Mesendoderm (in vitro differentiated cells): ENCODE measurements around the gene PRM1.

Source experiments
- DNase-seq: peaks from one replicate; pipeline ENCODE4 v3.0.0; 2013
- H2AK5ac ChIP-seq: 2 replicates; pipeline ENCODE4 v1.6.1; 2013; ENCODE audit warnings: low read length, inconsistent platforms
- H2BK120ac ChIP-seq: 2 replicates; pipeline ENCODE4 v1.6.1; 2013; ENCODE audit warnings: low read depth, mild to moderate bottlenecking, low read length, moderate library complexity, mixed read lengths
- H2BK15ac ChIP-seq: replicated peaks from 2 replicates; pipeline ENCODE4 v1.6.1; 2013; ENCODE audit warnings: low read depth, mild to moderate bottlenecking, moderate library complexity
- H2BK5ac ChIP-seq: 2 replicates; pipeline ENCODE4 v1.6.1; 2013; ENCODE audit warnings: low read length, inconsistent platforms
- H3K18ac ChIP-seq: 2 replicates; pipeline ENCODE4 v1.6.1; 2013; ENCODE audit warnings: mild to moderate bottlenecking, low read length, mixed read lengths
- H3K23ac ChIP-seq: one replicate; pipeline ENCODE4 v1.6.1; 2013; ENCODE audit warnings: low read length
- H3K27ac ChIP-seq: 2 replicates; pipeline ENCODE4 v1.5.1; 2013; ENCODE audit warnings: low read depth, mild to moderate bottlenecking, inconsistent platforms, low read length, moderate library complexity
- H3K27me3 ChIP-seq: 2 replicates; pipeline ENCODE4 v1.6.1; 2013; ENCODE audit warnings: low read length, control low read depth, mild to moderate bottlenecking, inconsistent platforms; ENCODE audit not compliant: insufficient read depth, poor library complexity
- H3K36me3 ChIP-seq: 2 replicates; pipeline ENCODE4 v1.6.1; 2013; ENCODE audit warnings: low read length, inconsistent platforms; ENCODE audit not compliant: control insufficient read depth, insufficient read depth
- H3K4ac ChIP-seq: one replicate; pipeline ENCODE4 v1.6.1; 2013; ENCODE audit warnings: low read depth, mild to moderate bottlenecking, low read length, moderate library complexity
- H3K4me1 ChIP-seq: 2 replicates; pipeline ENCODE4 v1.6.1; 2013; ENCODE audit warnings: low read depth, low read length, inconsistent platforms; ENCODE audit not compliant: control insufficient read depth
- H3K4me2 ChIP-seq: 2 replicates; pipeline ENCODE4 v1.6.1; 2013; ENCODE audit warnings: low read length
- H3K4me3 ChIP-seq: 2 replicates; pipeline ENCODE4 v1.5.1; 2013; ENCODE audit warnings: mild to moderate bottlenecking, low read length
- H3K56ac ChIP-seq: one replicate; pipeline ENCODE4 v1.6.1; 2013; ENCODE audit warnings: low read length
- H3K79me1 ChIP-seq: 2 replicates; pipeline ENCODE4 v1.6.1; 2013; ENCODE audit warnings: low read length, inconsistent platforms
- H3K79me2 ChIP-seq: 2 replicates; pipeline ENCODE4 v1.6.1; 2013; ENCODE audit warnings: mild to moderate bottlenecking, low read length; ENCODE audit not compliant: control insufficient read depth, insufficient read depth
- H3K9ac ChIP-seq: 2 replicates; pipeline ENCODE4 v1.6.1; 2013; ENCODE audit warnings: low read length, inconsistent platforms
- H4K5ac ChIP-seq: one replicate; pipeline ENCODE4 v1.6.1; 2013; ENCODE audit warnings: low read length
- H4K8ac ChIP-seq: one replicate; pipeline ENCODE4 v1.6.1; 2013; ENCODE audit warnings: low read depth, mild to moderate bottlenecking, control low read depth, low read length, moderate library complexity
- whole genome bisulfite sequencing: extraction: QIAGEN DNeasy Blood & Tissue Kit; methylation state at CpG from one replicate; pipeline ENCODE4 v1.1.7; 2013; ENCODE audit warnings: low lambda C conversion rate, missing lambda C conversion rate; ENCODE audit not compliant: insufficient coverage; ENCODE audit errors: extremely low coverage; 5-methylcytosine and 5-hydroxymethylcytosine counted together

Gene PRM1

DNA sequence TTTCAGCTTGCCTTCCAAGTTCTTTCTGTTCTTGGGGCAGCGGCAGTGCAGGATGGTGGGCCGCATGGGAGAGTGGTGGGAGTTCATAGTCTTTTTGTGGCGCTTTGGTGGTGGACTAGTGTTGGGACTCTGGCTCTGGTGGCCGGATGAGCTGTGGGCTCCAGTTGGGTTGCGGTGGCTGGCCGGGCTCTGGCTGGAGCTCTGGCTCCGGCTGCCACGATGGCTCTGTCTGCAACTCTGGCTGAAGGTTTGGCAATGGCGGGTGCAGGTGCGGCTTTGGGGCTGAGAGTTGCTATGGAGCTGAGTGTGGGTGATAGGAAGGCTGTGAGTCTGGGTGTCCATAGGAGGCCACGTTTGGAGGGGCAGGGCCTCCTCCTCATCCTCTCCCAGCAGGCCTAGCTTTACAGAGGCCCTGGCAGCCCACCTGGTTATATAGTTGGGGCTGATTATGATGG is 12.2 kb downstream of the PRM1 start, which contains the start of gene TNP2:
Gene TNP2, minus strand, starts transcription at position 405 of the 455 bp plus-strand sequence. Its CDS starts 63 bp downstream, at position 342.
- H2BK120ac ChIP-seq: no peak within 1 kb of the TSS

DNA sequence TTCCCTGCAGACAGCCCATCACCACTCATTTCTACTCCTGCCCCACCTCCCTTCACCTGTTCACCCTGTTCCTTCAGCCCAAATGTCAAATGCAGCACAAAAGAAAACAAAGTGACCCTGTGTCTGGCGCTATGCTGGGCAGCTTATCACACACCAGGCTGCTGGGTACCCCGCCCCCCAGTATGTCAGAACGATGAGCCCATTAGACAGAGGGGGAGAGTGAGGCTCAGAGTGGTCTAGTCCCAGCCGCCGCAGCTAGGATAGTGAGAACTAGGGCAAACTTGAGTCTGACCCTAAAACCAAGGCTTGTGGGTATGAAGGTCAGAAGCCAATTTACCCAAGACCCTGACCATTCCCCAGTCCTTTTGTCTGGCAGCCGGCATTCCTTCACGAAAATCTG is 16.0 kb downstream of the PRM1 start:
- Histone ChIP-seq H3K4me2 (no peak overlapping the region), H4K8ac (no peak overlapping the region)
- no peak for DNase-seq

More for the DNA sequence above, 12.2 kb downstream of the PRM1 start, which contains the start of gene TNP2:
- no peak for DNase-seq
- no peaks in the 10 kb centered on the region for H3K79me2 ChIP-seq
- H3K4ac ChIP-seq: no peak within 1 kb of the TSS
- H2AK5ac ChIP-seq: no peak within 1 kb of the TSS
- no peak within 1 kb of the TSS for H3K23ac ChIP-seq
- H3K4me1 ChIP-seq: peaks cover under 1% of the 10 kb centered on the region
- WGBS: no CpG with 5 or more reads among the region's 11 CpGs
- no peaks in the 10 kb centered on the region for H3K79me1 ChIP-seq
- no peaks in the 10 kb centered on the region for H3K27me3 ChIP-seq
- H3K18ac ChIP-seq: no peak within 1 kb of the TSS
- no peak within 1 kb of the TSS for H3K4me2 ChIP-seq
- H2BK15ac ChIP-seq: no peak within 1 kb of the TSS
- H4K5ac ChIP-seq: no peak within 1 kb of the TSS
- H3K27ac ChIP-seq: no peak within 1 kb of the TSS
- H4K8ac ChIP-seq: no peak within 1 kb of the TSS
- no peak within 1 kb of the TSS for H3K4me3 ChIP-seq
- no peak within 1 kb of the TSS for H3K9ac ChIP-seq
- no peak within 1 kb of the TSS for H2BK5ac ChIP-seq
- no peak within 1 kb of the TSS for H3K56ac ChIP-seq
- H3K36me3 ChIP-seq: no peaks in the 10 kb centered on the region

DNA sequence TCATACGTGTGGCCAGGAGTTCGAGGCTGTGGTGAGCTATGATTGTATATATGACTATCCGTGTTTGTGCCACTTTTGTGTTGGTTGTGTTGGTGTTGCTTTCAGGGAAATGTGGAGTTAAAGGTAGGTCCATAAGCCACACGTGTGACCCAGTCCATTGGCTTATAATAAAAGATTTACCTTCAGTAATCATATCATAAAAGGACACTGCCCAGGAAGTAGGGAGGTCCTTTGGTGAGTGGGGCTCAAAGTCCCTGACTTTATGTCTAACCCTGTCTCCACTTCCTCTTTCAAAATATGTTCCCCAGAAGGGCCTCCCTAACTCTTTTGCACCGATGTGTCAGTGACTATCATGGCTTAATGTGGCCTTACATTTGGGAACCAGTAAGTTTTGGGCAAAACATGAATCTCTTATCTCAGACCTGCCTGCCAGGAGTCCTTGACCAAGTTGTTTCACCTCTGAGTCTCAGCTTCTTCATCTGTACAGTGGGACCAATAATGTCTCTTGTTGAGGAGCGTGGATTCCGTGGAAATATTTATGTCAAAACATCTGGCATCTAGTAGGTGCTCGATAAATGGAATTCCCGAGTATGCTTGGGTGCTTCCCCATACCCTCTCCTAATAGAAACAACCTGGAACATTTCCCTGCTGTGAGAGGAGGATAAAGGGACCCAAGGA is 16.8 kb downstream of the PRM1 start:
- Histone ChIP-seq H3K9ac (no peak overlapping the region), H3K79me2 (no peaks in the 10 kb centered on the region), H3K4ac (no peak overlapping the region), H2BK15ac (no peak overlapping the region), H3K18ac (no peak overlapping the region), H4K8ac (no peak overlapping the region), H2BK5ac (no peak overlapping the region), H3K4me2 (no peak overlapping the region), H3K27ac (no peak overlapping the region), H2AK5ac (no peak overlapping the region), H3K27me3 (no peaks in the 10 kb centered on the region), H3K23ac (no peak overlapping the region), H3K4me1 (no peaks in the 10 kb centered on the region), H3K56ac (no peak overlapping the region), H2BK120ac (no peak overlapping the region), H3K36me3 (no peaks in the 10 kb centered on the region), H3K4me3 (no peak overlapping the region), H3K79me1 (no peaks in the 10 kb centered on the region), H4K5ac (no peak overlapping the region)
- WGBS: no CpG with 5 or more reads among the region's 9 CpGs
- DNase-seq: no peak

More for the DNA sequence above, 16.0 kb downstream of the PRM1 start:
- H2BK5ac ChIP-seq: no peak overlapping the region
- no peak overlapping the region for H3K18ac ChIP-seq
- H2BK15ac ChIP-seq: no peak overlapping the region
- H3K4ac ChIP-seq: no peak overlapping the region
- H3K56ac ChIP-seq: no peak overlapping the region
- H3K4me3 ChIP-seq: no peak overlapping the region
- H2AK5ac ChIP-seq: no peak overlapping the region
- no peak overlapping the region for H3K9ac ChIP-seq
- no peak overlapping the region for H4K5ac ChIP-seq
- no peaks in the 10 kb centered on the region for H3K4me1 ChIP-seq
- no peak overlapping the region for H3K27ac ChIP-seq
- H3K79me2 ChIP-seq: no peaks in the 10 kb centered on the region
- no peaks in the 10 kb centered on the region for H3K36me3 ChIP-seq
- no peaks in the 10 kb centered on the region for H3K79me1 ChIP-seq
- H3K23ac ChIP-seq: no peak overlapping the region
- H3K27me3 ChIP-seq: no peaks in the 10 kb centered on the region
- WGBS: no CpG with 5 or more reads among the region's 7 CpGs
- no peak overlapping the region for H2BK120ac ChIP-seq

DNA sequence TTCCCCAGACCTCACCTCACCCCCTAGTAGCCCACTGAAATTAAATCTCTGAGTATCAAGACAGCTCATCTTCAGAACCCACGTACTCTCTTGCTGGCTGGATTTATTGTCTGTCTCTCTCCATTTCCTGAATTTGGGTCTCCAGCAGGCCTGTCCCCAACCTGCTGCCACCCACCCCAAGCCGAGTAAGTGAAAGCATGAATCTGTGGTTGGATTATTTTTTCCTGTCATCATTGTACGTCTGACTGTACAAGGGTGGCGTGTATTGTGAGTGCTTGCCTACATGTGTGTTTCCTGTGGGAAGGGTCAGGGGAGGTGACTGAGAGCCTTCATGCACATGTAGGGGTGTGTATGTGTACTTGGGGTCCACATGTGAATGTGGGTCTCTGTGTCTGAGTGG is 17.4 kb downstream of the PRM1 start:
- H3K36me3 ChIP-seq: no peaks in the 10 kb centered on the region

DNA sequence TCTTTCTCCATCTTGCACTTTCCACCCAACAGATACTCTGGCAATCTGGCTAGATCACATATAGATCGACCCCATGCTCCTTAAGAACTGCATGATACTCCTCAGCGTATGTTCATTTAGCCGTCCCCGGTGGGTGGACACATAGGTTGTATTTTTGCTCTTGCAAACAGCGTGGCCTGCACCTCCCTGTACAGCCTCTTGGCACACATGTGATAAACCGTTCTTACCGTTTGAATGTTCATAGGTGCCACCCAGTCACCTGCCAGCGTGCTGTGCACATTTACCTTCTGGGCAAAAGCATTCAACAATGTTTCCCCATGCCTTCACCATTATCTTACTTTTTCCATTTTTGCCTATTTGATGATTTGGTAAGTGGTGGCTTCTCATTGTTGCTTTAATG is 18.2 kb downstream of the PRM1 start:
- no peak overlapping the region for H3K18ac ChIP-seq
- no peak overlapping the region for H4K5ac ChIP-seq
- no peak overlapping the region for H2AK5ac ChIP-seq
- H2BK5ac ChIP-seq: no peak overlapping the region
- no peaks in the 10 kb centered on the region for H3K27me3 ChIP-seq
- H4K8ac ChIP-seq: no peak overlapping the region
- H3K79me1 ChIP-seq: no peaks in the 10 kb centered on the region
- no peak overlapping the region for H3K27ac ChIP-seq
- H3K4me2 ChIP-seq: no peak overlapping the region
- H3K9ac ChIP-seq: no peak overlapping the region
- no peaks in the 10 kb centered on the region for H3K79me2 ChIP-seq
- DNase-seq: no peak
- no peak overlapping the region for H3K4me3 ChIP-seq
- H2BK15ac ChIP-seq: no peak overlapping the region
- no peaks in the 10 kb centered on the region for H3K4me1 ChIP-seq
- no peak overlapping the region for H3K4ac ChIP-seq
- no peak overlapping the region for H2BK120ac ChIP-seq
- WGBS: no CpG with 5 or more reads among the region's 8 CpGs
- no peaks in the 10 kb centered on the region for H3K36me3 ChIP-seq
- H3K23ac ChIP-seq: no peak overlapping the region
- H3K56ac ChIP-seq: no peak overlapping the region

More for the DNA sequence above, 17.4 kb downstream of the PRM1 start:
- Histone ChIP-seq H3K18ac (no peak overlapping the region), H2BK5ac (no peak overlapping the region), H3K79me2 (no peaks in the 10 kb centered on the region), H3K79me1 (no peaks in the 10 kb centered on the region), H2AK5ac (no peak overlapping the region), H3K4ac (no peak overlapping the region), H4K5ac (no peak overlapping the region), H3K4me1 (no peaks in the 10 kb centered on the region), H2BK120ac (no peak overlapping the region), H3K56ac (no peak overlapping the region), H3K27ac (no peak overlapping the region), H3K23ac (no peak overlapping the region), H4K8ac (no peak overlapping the region), H3K9ac (no peak overlapping the region), H3K4me3 (no peak overlapping the region), H3K4me2 (no peak overlapping the region), H2BK15ac (no peak overlapping the region), H3K27me3 (no peaks in the 10 kb centered on the region)
- WGBS: no CpG with 5 or more reads among the region's 4 CpGs
- no peak for DNase-seq

DNA sequence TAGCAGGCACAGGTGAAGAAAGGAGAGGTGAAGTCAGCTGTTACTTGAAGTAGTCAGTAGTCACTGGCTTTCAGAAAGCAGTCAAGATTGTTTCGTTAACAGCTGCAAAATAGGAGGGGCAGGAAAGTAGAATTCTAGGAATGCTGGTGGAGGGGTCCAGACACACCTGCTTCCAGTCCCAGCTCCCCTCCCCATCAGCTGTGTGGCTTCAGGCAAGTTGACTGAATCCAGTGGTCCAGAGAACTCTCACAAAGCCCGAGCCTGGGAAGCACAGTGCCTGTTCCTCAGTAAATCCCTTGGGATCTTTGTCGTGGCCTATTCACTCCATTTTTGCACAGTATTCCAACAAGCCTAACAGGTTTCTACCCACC is 20.5 kb downstream of the PRM1 start:
- Histone ChIP-seq H3K79me2 (peaks cover under 1% of the 10 kb centered on the region), H4K5ac (no peak overlapping the region), H3K23ac (no peak overlapping the region), H3K79me1 (no peaks in the 10 kb centered on the region), H3K4ac (no peak overlapping the region), H3K4me1 (peaks cover 2% of the 10 kb centered on the region), H3K4me3 (no peak overlapping the region), H3K27ac (no peak overlapping the region), H2BK15ac (no peak overlapping the region), H3K27me3 (no peaks in the 10 kb centered on the region), H2BK120ac (no peak overlapping the region), H3K4me2 (no peak overlapping the region), H3K36me3 (no peaks in the 10 kb centered on the region), H3K56ac (no peak overlapping the region), H2AK5ac (no peak overlapping the region), H3K9ac (no peak overlapping the region), H4K8ac (no peak overlapping the region), H3K18ac (no peak overlapping the region), H2BK5ac (no peak overlapping the region)
- no CpG with 5 or more reads among the region's 3 CpGs for WGBS
- peak; percentile 70 for DNase-seq
